Measurements from ENCODE around the gene GSTT2B. TPM values are rescaled to one million over a fixed set of nuclear protein-coding genes. Genes with fewer than 3 reads are reported as not detected.

GSTT2B gene
- total and polyA plus RNA-seq, 2 donors (not counting 1 experiment from before 2014, with no cell fraction given), result not detected

GRCh38 chr22:24006207-24006913 is 45.4 kb upstream of the GSTT2B start:
- CTCF ChIA-PET, result no interaction called here
- H3K4me1 Mint-ChIP-seq, result peaks cover 10% of the 10 kb centered on the region
- Histone ChIP-seq H3K36me3 (replicated peaks in 1 of 2; ENCODE audit: control extremely low read depth in 1 of 2, control insufficient read depth in 1 of 2, extremely low read depth in 1 of 2, insufficient read depth in 2 of 2, low read length in 1 of 2) (no peaks in the 10 kb centered on the region), H3K9ac (ENCODE audit: low read length) (no peak overlapping the region), H3K4me3 (ENCODE audit: control extremely low read depth in 1 of 5, extremely low read depth in 1 of 5, insufficient read depth in 1 of 5, low read depth in 2 of 5, low read length in 4 of 5) (no peak overlapping the region), H3K4me2 (replicated peaks; ENCODE audit: low read depth, low read length, poor library complexity, severe bottlenecking) (no peak overlapping the region), H3K4me1 (ENCODE audit: control insufficient read depth in 2 of 2, insufficient read depth in 2 of 2, low read length in 2 of 2) (peaks cover 0 to 6% of the 10 kb centered on the region in 2 donors), H3K79me2 (ENCODE audit: control insufficient read depth, insufficient read depth, low read length) (peaks cover 3% of the 10 kb centered on the region), H3K27me3 (replicated peaks in 1 of 4; ENCODE audit: control extremely low read depth in 1 of 4, control insufficient read depth in 3 of 4, insufficient read depth in 4 of 4, low read length in 3 of 4) (peaks cover 0 to 6% (median 1%) of the 10 kb centered on the region in 4 experiments), H3K27ac (ENCODE audit: low read length in 2 of 2) (no peak overlapping the region), H2AFZ (ENCODE audit: insufficient read depth, low read depth, low read length, poor library complexity, severe bottlenecking) (no peak overlapping the region), H4K20me1 (ENCODE audit: control insufficient read depth, insufficient read depth, low read length, poor library complexity, severe bottlenecking) (no peaks in the 10 kb centered on the region), H3K9me3 (ENCODE audit: control extremely low read depth in 1 of 3, control insufficient read depth in 2 of 3, insufficient read depth in 1 of 3, low read length in 2 of 3) (peaks cover 0 to 3% (median 0%) of the 10 kb centered on the region in 3 donors)
- no peak overlapping the region for H3K27ac Mint-ChIP-seq
- POLR2A ChIA-PET, result interaction anchor here (0.5 kb wide), 1 partner anchor 121 kb away, joined by 3 read pairs; no protein-coding TSS in a partner anchor
- ATAC-seq (ENCODE audit: low read depth) (no peak), DNase-seq (peak; percentile 13)
- WGBS (ENCODE audit: insufficient coverage), result 76% methylated on average over 9 of the region's 10 CpGs
- no peak for TF ChIP-seq EZH2 (IDR thresholded peaks at IDR 0.05; ENCODE audit: borderline replicate concordance, insufficient read depth, low read depth, low read length, poor library complexity, severe bottlenecking)
- no peak for TF ChIP-seq CTCF (IDR thresholded peaks at IDR 0.05)
- H3K4me3 Mint-ChIP-seq, result no peak overlapping the region
- H3K9me3 Mint-ChIP-seq (ENCODE audit: insufficient read depth), result no peaks in the 10 kb centered on the region
- intact Hi-C loops (cut with micrococcal nuclease), result no loop called here
- peaks cover 5% of the 10 kb centered on the region for H3K27me3 Mint-ChIP-seq

- Mint-ChIP-seq H3K27ac (no peak within 1 kb of the TSS), H3K4me3 (no peak within 1 kb of the TSS), H3K9me3 (ENCODE audit: insufficient read depth) (no peaks in the 10 kb centered on the region), H3K27me3 (peaks cover 5% of the 10 kb centered on the region), H3K4me1 (peaks cover 1% of the 10 kb centered on the region)
- ATAC-seq (ENCODE audit: low read depth) (no peak), DNase-seq (no peak)
- Histone ChIP-seq H3K36me3 (replicated peaks in 1 of 2; ENCODE audit: control extremely low read depth in 1 of 2, control insufficient read depth in 1 of 2, extremely low read depth in 1 of 2, insufficient read depth in 2 of 2, low read length in 1 of 2) (no peaks in the 10 kb centered on the region), H3K9me3 (ENCODE audit: control extremely low read depth in 1 of 3, control insufficient read depth in 2 of 3, insufficient read depth in 1 of 3, low read length in 2 of 3) (peaks cover 0 to 3% (median 0%) of the 10 kb centered on the region in 3 donors), H3K79me2 (ENCODE audit: control insufficient read depth, insufficient read depth, low read length) (no peaks in the 10 kb centered on the region), H3K4me2 (replicated peaks; ENCODE audit: low read depth, low read length, poor library complexity, severe bottlenecking) (no peak within 1 kb of the TSS), H4K20me1 (ENCODE audit: control insufficient read depth, insufficient read depth, low read length, poor library complexity, severe bottlenecking) (no peaks in the 10 kb centered on the region), H2AFZ (ENCODE audit: insufficient read depth, low read depth, low read length, poor library complexity, severe bottlenecking) (no peak within 1 kb of the TSS), H3K4me1 (ENCODE audit: control insufficient read depth in 2 of 2, insufficient read depth in 2 of 2, low read length in 2 of 2) (no peaks in the 10 kb centered on the region), H3K27ac (ENCODE audit: low read length in 2 of 2) (no peak within 1 kb of the TSS), H3K4me3 (ENCODE audit: control extremely low read depth in 1 of 5, extremely low read depth in 1 of 5, insufficient read depth in 1 of 5, low read depth in 2 of 5, low read length in 4 of 5) (no peak within 1 kb of the TSS), H3K9ac (ENCODE audit: low read length) (no peak within 1 kb of the TSS), H3K27me3 (replicated peaks in 1 of 4; ENCODE audit: control extremely low read depth in 1 of 4, control insufficient read depth in 3 of 4, insufficient read depth in 4 of 4, low read length in 3 of 4) (peaks cover 0 to 9% (median 2%) of the 10 kb centered on the region in 4 experiments)
- POLR2A ChIA-PET, result no interaction called here
- CTCF ChIA-PET, result no interaction called here
- intact Hi-C loops (cut with micrococcal nuclease), result no loop called here
- 90% methylated on average over 6 of the region's 6 CpGs for WGBS (ENCODE audit: insufficient coverage)
- TF ChIP-seq EZH2 (IDR thresholded peaks at IDR 0.05; ENCODE audit: borderline replicate concordance, insufficient read depth, low read depth, low read length, poor library complexity, severe bottlenecking) (no peak), CTCF (IDR thresholded peaks at IDR 0.05) (no peak)
Measured at GRCh38 chr22:24005201-24005600, 44.2 kb upstream of the GSTT2B start, which contains the start of gene GSTT4. Gene GSTT4 (minus strand): TSS chr22:24005453. CDS start chr22:24005356, 97 bp downstream.

Measured in B cell (primary cell).